Keratinocyte (primary cell): ENCODE results near the gene GNB4.

Source experiments
- CTCF ChIP-seq, 3 experiments: IDR thresholded peaks in 1 of 3; conservative IDR thresholded peaks in 1 of 3; optimal IDR thresholded peaks in 1 of 3; 2 replicates in 2 of 3; 3 replicates in 1 of 3; pipeline versions ENCODE3 to v1.5.1; 2011; ENCODE audit warnings: low read length in 3 of 3, mild to moderate bottlenecking in 3 of 3, moderate library complexity in 2 of 3, control low read depth in 1 of 3, inconsistent platforms in 1 of 3; ENCODE audit not compliant: insufficient read depth in 2 of 3; ENCODE audit errors: extremely low read depth in 1 of 3
- EZH2 ChIP-seq: IDR thresholded peaks from one replicate; pipeline ENCODE4 v1.6.1; 2012; ENCODE audit warnings: inconsistent platforms, mild to moderate bottlenecking, low read length, moderate library complexity

- no peak for TF ChIP-seq CTCF (optimal IDR thresholded peaks at IDR 0.05 in 1 of 3, IDR thresholded peaks at IDR 0.05 in 1 of 3, conservative IDR thresholded peaks at IDR 0.05 in 1 of 3; ENCODE audit: extremely low read depth in 1 of 3, insufficient read depth in 2 of 3, low read length in 3 of 3)
- no peak for TF ChIP-seq EZH2
These were observed 95.3 kb downstream of the GNB4 start for GRCh38 chr3:179355996-179356395.
